Activated CD4-positive, alpha-beta T cell treated with anti-CD3 and anti-CD28 coated beads for 24 hours (primary cell): ENCODE results near the gene ZC3H12C.
"Not testable (repeated sequence)": the region's sequence is repeated elsewhere in the genome, so short reads cannot be mapped to it uniquely, and the experiment has no call there.

ENCODE experiments used
- DNase-seq, 2 donors: peaks; one replicate each; pipeline ENCODE4 v3.0.0-alpha.2; 2020; ENCODE audit warnings: low read depth in 2 of 2

ZC3H12C gene

GRCh38 chr11:110092515-110093406, at the start of gene ZC3H12C:
ZC3H12C (plus strand) TSS chr11:110093392; CDS start chr11:110093412, 20 bp downstream.
- peak; percentile 16 to 22 for DNase-seq

- no peak for DNase-seq
Measured at GRCh38 chr11:110044226-110044968, 48.8 kb upstream of the ZC3H12C start.

- DNase-seq, result no peak
Measured at GRCh38 chr11:110046775-110047380, 46.3 kb upstream of the ZC3H12C start.

GRCh38 chr11:110049501-110050200, 43.5 kb upstream of the ZC3H12C start:
- DNase-seq, result no peak

GRCh38 chr11:110050201-110050506, 43.0 kb upstream of the ZC3H12C start:
- no peak for DNase-seq

GRCh38 chr11:110053848-110054414, 39.3 kb upstream of the ZC3H12C start:
- DNase-seq, result no peak

- DNase-seq, result no peak
Measured at GRCh38 chr11:110056956-110057355, 36.2 kb upstream of the ZC3H12C start.

GRCh38 chr11:110059706-110060463, 33.3 kb upstream of the ZC3H12C start:
- DNase-seq, result no peak

GRCh38 chr11:110061296-110061695, 31.9 kb upstream of the ZC3H12C start:
- DNase-seq, result no peak

- DNase-seq, result no peak
Measured at GRCh38 chr11:110062247-110062646, 30.9 kb upstream of the ZC3H12C start.

GRCh38 chr11:110065189-110065588, 28.0 kb upstream of the ZC3H12C start:
- DNase-seq, result no peak

GRCh38 chr11:110068001-110068400, 25.2 kb upstream of the ZC3H12C start:
- DNase-seq, result not testable (repeated sequence)

GRCh38 chr11:110069158-110069737, 23.9 kb upstream of the ZC3H12C start:
- no peak for DNase-seq

- DNase-seq, result no peak
Measured at GRCh38 chr11:110070176-110070575, 23.0 kb upstream of the ZC3H12C start.

- no peak for DNase-seq
Measured at GRCh38 chr11:110071197-110071596, 22.0 kb upstream of the ZC3H12C start.

GRCh38 chr11:110072930-110073329, 20.3 kb upstream of the ZC3H12C start:
- DNase-seq, result no peak

GRCh38 chr11:110074499-110074898, 18.7 kb upstream of the ZC3H12C start:
- DNase-seq, result no peak

GRCh38 chr11:110075105-110075846, 17.9 kb upstream of the ZC3H12C start:
- no peak for DNase-seq

- DNase-seq, result no peak
Measured at GRCh38 chr11:110075847-110076208, 17.4 kb upstream of the ZC3H12C start.
